ENCODE measurements around the gene BMERB1. TPM values are rescaled to one million over a fixed set of nuclear protein-coding genes. Genes with fewer than 3 reads are reported as not detected.
"Not testable (repeated sequence)": the region's sequence is repeated elsewhere in the genome, so short reads cannot be mapped to it uniquely, and the experiment has no call there.

The BMERB1 gene
- total RNA-seq, 2 donors from 2014 or later = 1.8 to 3.0 TPM

- no peak overlapping the region for H3K4me3 Mint-ChIP-seq
- ATAC-seq = no peak
Observed at GRCh38 chr16:15553313-15554088, 119.1 kb downstream of the BMERB1 start.

GRCh38 chr16:15556130-15556529, 121.7 kb downstream of the BMERB1 start:
- no peaks in the 10 kb centered on the region for H3K9me3 ChIP-seq (ENCODE audit: control insufficient read depth, low read length, poor library complexity, severe bottlenecking)
- no peaks in the 10 kb centered on the region for H3K36me3 Mint-ChIP-seq (ENCODE audit: low read depth)
- no peaks in the 10 kb centered on the region for H3K27me3 Mint-ChIP-seq
- H3K4me3 Mint-ChIP-seq = no peak overlapping the region
- no peaks in the 10 kb centered on the region for H3K4me1 Mint-ChIP-seq
- no peak for DNase-seq
- no peak overlapping the region for H3K27ac Mint-ChIP-seq
- ATAC-seq = no peak

More at GRCh38 chr16:15553313-15554088, 119.1 kb downstream of the BMERB1 start:
- H3K27ac Mint-ChIP-seq = no peak overlapping the region
- H3K27me3 Mint-ChIP-seq = no peaks in the 10 kb centered on the region
- no peaks in the 10 kb centered on the region for H3K9me3 ChIP-seq (ENCODE audit: control insufficient read depth, low read length, poor library complexity, severe bottlenecking)
- no peaks in the 10 kb centered on the region for H3K36me3 Mint-ChIP-seq (ENCODE audit: low read depth)
- no peak for DNase-seq
- peaks cover 3% of the 10 kb centered on the region for H3K4me1 Mint-ChIP-seq

DNA sequence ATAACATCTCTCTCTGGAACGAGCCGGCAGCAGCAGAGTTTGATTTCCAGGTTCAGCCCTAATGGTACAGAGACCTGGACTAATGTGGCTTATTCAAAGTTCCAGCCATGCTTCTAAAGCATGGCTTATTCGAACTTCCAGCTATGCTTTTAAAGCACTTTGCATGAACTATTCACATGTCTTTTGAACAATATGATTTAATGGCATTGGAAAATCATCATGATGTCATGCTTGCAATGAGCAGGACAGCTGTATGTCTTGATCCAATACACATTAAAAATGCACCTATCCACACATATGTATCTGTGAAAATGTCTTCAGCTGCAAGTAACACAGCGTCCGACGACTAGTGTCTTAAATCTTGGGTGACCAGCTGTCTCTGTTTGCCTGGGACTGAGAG, 122.9 kb downstream of the BMERB1 start:
- H3K9me3 ChIP-seq (ENCODE audit: control insufficient read depth, low read length, poor library complexity, severe bottlenecking) = no peaks in the 10 kb centered on the region
- no peaks in the 10 kb centered on the region for H3K4me1 Mint-ChIP-seq
- no peak for ATAC-seq
- H3K36me3 Mint-ChIP-seq (ENCODE audit: low read depth) = no peaks in the 10 kb centered on the region
- no peaks in the 10 kb centered on the region for H3K27me3 Mint-ChIP-seq
- H3K4me3 Mint-ChIP-seq = no peak overlapping the region
- DNase-seq = no peak
- H3K27ac Mint-ChIP-seq = no peak overlapping the region

DNA sequence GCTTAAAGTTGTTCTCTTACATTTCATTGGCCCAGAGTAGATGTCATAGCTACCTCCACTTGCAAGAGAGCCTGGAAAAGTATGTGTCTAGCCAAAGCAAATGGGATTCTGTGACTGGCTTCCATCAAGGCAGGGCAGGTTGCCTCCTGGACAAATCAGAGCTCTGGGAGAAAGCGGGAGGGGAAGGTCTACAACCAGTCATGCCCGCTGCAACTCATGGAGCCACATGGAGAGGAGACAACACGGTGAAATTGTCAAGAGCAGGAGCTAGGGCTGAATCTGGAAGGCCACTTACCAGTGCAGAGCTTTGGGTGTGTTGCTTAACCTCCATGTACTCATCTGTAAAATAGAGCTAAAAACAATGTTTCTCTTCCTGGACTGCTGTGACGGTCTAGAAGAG, 124.8 kb downstream of the BMERB1 start:
- Mint-ChIP-seq H3K27me3 (no peaks in the 10 kb centered on the region), H3K4me1 (no peaks in the 10 kb centered on the region), H3K36me3 (ENCODE audit: low read depth) (no peaks in the 10 kb centered on the region), H3K4me3 (no peak overlapping the region), H3K27ac (no peak overlapping the region)
- no peak for ATAC-seq
- DNase-seq = no peak
- H3K9me3 ChIP-seq (ENCODE audit: control insufficient read depth, low read length, poor library complexity, severe bottlenecking) = no peaks in the 10 kb centered on the region

DNA sequence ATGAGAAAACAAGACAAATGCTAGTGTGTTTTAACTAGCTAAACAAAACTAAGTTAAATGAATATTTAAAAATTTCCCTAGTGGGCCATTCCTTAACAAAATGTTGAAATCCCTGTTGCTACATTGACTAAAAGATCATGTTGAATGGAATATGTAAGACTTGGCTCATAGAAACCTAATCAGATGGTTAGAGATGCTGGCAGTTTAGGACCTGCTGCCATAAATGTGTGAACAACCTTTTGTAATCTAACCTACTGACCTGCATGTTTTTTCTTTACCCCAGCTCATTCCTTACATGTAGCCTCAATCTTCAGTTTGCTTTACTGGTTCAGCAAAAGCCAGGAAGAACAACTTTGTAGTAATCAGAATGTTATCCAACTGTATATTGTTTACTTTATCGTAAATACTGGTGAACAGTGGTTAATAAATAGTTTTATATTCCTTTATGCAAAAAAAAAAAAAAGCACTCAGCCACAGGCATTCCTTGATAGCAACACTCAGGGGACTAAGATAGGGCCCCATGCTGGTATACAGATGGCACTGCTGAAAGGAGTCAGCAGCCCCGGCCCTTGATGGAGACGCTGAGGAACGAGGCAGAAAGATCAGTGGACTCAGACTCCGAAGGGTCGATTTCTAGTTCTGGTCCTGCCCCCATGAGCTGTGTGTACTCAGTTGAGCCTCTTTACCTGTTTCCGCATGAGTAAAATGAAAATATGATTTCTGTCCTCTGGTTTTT, 130.4 kb downstream of the BMERB1 start:
- Mint-ChIP-seq H3K27me3 (no peaks in the 10 kb centered on the region), H3K4me3 (no peak overlapping the region), H3K4me1 (no peaks in the 10 kb centered on the region), H3K36me3 (ENCODE audit: low read depth) (no peaks in the 10 kb centered on the region), H3K27ac (no peak overlapping the region)
- no peak for ATAC-seq
- no peak for DNase-seq
- H3K9me3 ChIP-seq (ENCODE audit: control insufficient read depth, low read length, poor library complexity, severe bottlenecking) = no peaks in the 10 kb centered on the region

DNA sequence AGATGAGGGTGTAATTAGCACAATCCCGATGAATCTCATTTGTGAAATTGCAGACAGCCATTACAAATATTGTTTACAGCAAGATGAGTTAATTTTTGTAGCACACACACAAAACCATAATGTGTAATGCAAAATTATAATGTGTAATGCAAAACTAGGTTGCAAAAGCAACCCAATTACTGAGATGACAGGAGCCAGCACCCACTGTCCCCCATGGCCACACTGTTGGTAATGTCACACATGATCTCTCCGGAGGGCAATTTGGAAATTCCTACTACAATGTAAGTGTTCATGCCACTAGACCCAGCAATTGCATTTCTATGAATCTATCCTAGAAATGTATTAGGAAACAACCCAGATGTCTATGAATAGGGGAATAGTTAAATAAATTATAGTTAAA, 131.7 kb downstream of the BMERB1 start:
- no peak for DNase-seq
- H3K9me3 ChIP-seq (ENCODE audit: control insufficient read depth, low read length, poor library complexity, severe bottlenecking) = no peaks in the 10 kb centered on the region
- Mint-ChIP-seq H3K36me3 (ENCODE audit: low read depth) (no peaks in the 10 kb centered on the region), H3K4me1 (no peaks in the 10 kb centered on the region), H3K4me3 (no peak overlapping the region), H3K27me3 (no peaks in the 10 kb centered on the region), H3K27ac (no peak overlapping the region)
- no peak for ATAC-seq

GRCh38 chr16:15567823-15568222, 133.4 kb downstream of the BMERB1 start:
- ATAC-seq = no peak
- Mint-ChIP-seq H3K27ac (no peak overlapping the region), H3K4me3 (no peak overlapping the region), H3K27me3 (no peaks in the 10 kb centered on the region), H3K4me1 (no peaks in the 10 kb centered on the region), H3K36me3 (ENCODE audit: low read depth) (no peaks in the 10 kb centered on the region)
- H3K9me3 ChIP-seq (ENCODE audit: control insufficient read depth, low read length, poor library complexity, severe bottlenecking) = no peaks in the 10 kb centered on the region
- no peak for DNase-seq

GRCh38 chr16:15570666-15571065, 136.3 kb downstream of the BMERB1 start:
- H3K4me1 Mint-ChIP-seq; H3K9me3 ChIP-seq (ENCODE audit: control insufficient read depth, low read length, poor library complexity, severe bottlenecking); ATAC-seq; H3K36me3 Mint-ChIP-seq (ENCODE audit: low read depth); DNase-seq; H3K27ac Mint-ChIP-seq; H3K4me3 Mint-ChIP-seq; H3K27me3 Mint-ChIP-seq: not testable (repeated sequence)

DNA sequence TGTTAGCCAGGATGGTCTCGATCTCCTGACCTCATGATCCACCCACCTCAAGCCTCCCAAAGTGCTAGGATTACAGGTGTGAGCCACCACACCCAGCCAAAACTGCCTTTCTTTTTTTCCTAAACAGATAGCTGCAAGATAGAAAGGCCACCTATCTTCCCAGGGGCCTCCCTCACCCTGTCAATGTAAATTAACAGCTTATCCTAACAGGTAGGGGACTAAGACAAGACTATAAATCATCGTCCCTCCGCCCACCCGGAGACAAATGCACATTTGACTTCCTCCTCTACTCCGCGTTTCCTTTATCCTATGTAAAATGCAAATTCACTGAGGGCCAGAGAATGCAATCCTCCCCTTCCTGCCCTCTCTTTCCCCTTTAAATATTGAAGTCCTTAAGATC, 137.2 kb downstream of the BMERB1 start:
- Mint-ChIP-seq H3K4me3 (no peak overlapping the region), H3K4me1 (peaks cover 2% of the 10 kb centered on the region), H3K36me3 (ENCODE audit: low read depth) (peaks cover under 1% of the 10 kb centered on the region), H3K27me3 (no peaks in the 10 kb centered on the region), H3K27ac (no peak overlapping the region)
- H3K9me3 ChIP-seq (ENCODE audit: control insufficient read depth, low read length, poor library complexity, severe bottlenecking) = no peaks in the 10 kb centered on the region
- ATAC-seq = no peak
- DNase-seq = no peak

GRCh38 chr16:15572329-15573001, 138.1 kb downstream of the BMERB1 start:
- ATAC-seq = no peak
- no peak overlapping the region for H3K27ac Mint-ChIP-seq

DNA sequence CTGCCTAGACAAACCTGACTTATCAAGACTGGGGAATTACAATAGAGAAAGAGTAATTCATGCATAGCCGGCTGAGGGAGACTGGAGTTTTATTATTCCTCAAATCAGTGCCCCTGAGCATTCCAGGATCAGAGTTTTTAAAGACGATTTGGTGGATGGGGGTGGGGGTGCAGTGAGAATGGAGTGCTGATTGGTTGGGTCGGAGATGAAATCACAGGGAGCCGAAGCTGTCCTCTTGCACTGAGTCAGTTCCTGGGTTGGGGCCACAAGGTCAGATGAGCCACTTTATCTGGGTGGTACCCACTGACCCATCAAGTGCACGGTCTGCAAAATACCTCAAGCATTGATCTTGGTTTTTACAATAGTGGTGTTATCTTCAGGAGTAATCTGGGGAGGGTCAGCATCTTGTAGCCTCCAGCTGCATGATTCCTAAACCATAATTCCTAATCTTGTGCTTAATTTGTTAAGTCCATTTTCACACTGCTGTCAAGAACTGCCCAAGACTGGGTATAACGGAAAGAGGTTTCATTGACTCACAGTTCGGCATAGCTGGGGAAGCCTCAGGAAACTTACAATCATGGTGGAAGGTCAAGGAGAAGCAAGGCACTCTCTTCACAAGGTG, 139.0 kb downstream of the BMERB1 start:
- DNase-seq = no peak
- no peak for ATAC-seq
- H3K27ac Mint-ChIP-seq = no peak overlapping the region
- peaks cover 2% of the 10 kb centered on the region for H3K4me1 Mint-ChIP-seq
- H3K36me3 Mint-ChIP-seq (ENCODE audit: low read depth) = peaks cover 2% of the 10 kb centered on the region
- H3K4me3 Mint-ChIP-seq = no peak overlapping the region
- H3K9me3 ChIP-seq (ENCODE audit: control insufficient read depth, low read length, poor library complexity, severe bottlenecking) = no peaks in the 10 kb centered on the region
- no peaks in the 10 kb centered on the region for H3K27me3 Mint-ChIP-seq

More at GRCh38 chr16:15572329-15573001, 138.1 kb downstream of the BMERB1 start:
- H3K9me3 ChIP-seq (ENCODE audit: control insufficient read depth, low read length, poor library complexity, severe bottlenecking) = no peaks in the 10 kb centered on the region
- H3K36me3 Mint-ChIP-seq (ENCODE audit: low read depth) = peaks cover 2% of the 10 kb centered on the region
- no peaks in the 10 kb centered on the region for H3K27me3 Mint-ChIP-seq
- H3K4me1 Mint-ChIP-seq = peaks cover 2% of the 10 kb centered on the region
- DNase-seq = no peak
- H3K4me3 Mint-ChIP-seq = no peak overlapping the region

GRCh38 chr16:15573896-15574613, 139.7 kb downstream of the BMERB1 start:
- not testable (repeated sequence) for H3K4me1 Mint-ChIP-seq; H3K27me3 Mint-ChIP-seq; H3K9me3 ChIP-seq (ENCODE audit: control insufficient read depth, low read length, poor library complexity, severe bottlenecking); ATAC-seq; H3K36me3 Mint-ChIP-seq (ENCODE audit: low read depth); DNase-seq; H3K4me3 Mint-ChIP-seq; H3K27ac Mint-ChIP-seq

DNA sequence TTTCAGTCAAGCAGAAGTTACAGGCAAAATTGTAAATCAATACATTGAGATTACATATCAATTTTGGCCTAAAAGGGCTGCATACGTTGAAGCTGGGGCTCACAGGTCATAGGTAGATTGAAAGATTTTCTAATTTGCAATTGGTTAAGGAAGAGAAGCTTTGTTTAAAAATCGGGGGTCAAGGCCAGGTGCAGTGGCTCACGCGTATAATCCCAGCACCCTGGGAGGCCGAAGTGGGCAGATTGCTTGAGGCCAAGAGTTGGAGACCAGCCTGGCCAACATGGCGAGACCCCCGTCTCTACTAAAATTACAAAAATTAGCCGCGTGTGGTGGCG, 140.2 kb downstream of the BMERB1 start:
- peaks cover 2% of the 10 kb centered on the region for H3K4me1 Mint-ChIP-seq
- H3K4me3 Mint-ChIP-seq = no peak overlapping the region
- DNase-seq (no peak), ATAC-seq (no peak)
- peaks cover 2% of the 10 kb centered on the region for H3K36me3 Mint-ChIP-seq (ENCODE audit: low read depth)
- H3K9me3 ChIP-seq (ENCODE audit: control insufficient read depth, low read length, poor library complexity, severe bottlenecking) = no peaks in the 10 kb centered on the region
- no peaks in the 10 kb centered on the region for H3K27me3 Mint-ChIP-seq
- no peak overlapping the region for H3K27ac Mint-ChIP-seq

Data from T-helper 17 cell (primary cell).